Hepatocyte (in vitro differentiated cells): ENCODE measurements around the gene SLIT1.

Experiments
- CTCF ChIP-seq: fragments of 200-600 bp; sonication (generic); IDR thresholded peaks from 2 replicates; pipeline ENCODE4 v1.5.1; 2016; ENCODE audit warnings: antibody characterized with exemption, mild to moderate bottlenecking; ENCODE audit not compliant: poor library complexity
- EZH2 ChIP-seq: fragments of 200-600 bp; sonication (generic); IDR thresholded peaks from 2 replicates; pipeline ENCODE4 v1.6.1; 2016; ENCODE audit warnings: antibody characterized with exemption, mild to moderate bottlenecking, borderline replicate concordance

GRCh38 chr10:97010695-97011206 is 175.0 kb downstream of the SLIT1 start:
- TF ChIP-seq CTCF (no peak), EZH2 (no peak)
